Stimulated activated CD8-positive, alpha-beta memory T cell treated with anti-CD3 and anti-CD28 coated beads, Interleukin-4, amount 100 ng/mL, for 48 hours (primary cell): ENCODE results near the gene ZMYM2.

Experiments used
- DNase-seq: peaks from one replicate; pipeline ENCODE4 v3.0.0-alpha.2; 2020

ZMYM2 gene

DNA sequence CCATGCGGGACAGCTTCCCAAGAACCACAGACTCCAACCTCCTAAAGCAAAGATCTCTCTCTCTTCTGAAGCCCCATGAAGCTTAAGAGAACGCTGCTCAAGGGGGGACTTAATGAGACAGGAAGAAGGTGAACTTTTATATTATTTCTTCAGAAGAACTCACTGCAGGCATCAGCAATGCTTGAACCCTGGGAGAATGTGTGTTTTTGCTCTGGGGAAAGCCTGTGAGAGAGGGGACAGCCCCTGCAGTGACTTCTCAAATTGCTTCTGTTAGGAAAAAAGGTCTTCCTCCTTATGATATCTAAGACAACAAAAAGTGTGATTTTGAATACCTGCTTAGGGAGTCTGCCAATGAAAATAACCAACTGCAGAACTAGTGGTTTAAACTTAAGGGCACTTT, 179.3 kb downstream of the ZMYM2 start:
- DNase-seq, result no peak

- no peak for DNase-seq
Measured at GRCh38 chr13:20140487-20140886, 182.0 kb downstream of the ZMYM2 start.
